ENCODE data around the gene CD8B.

CD8B gene

GRCh38 chr2:86822668-86823345 lies 38.9 kb downstream of the CD8B start:
- Histone ChIP-seq H3K36me3 (ENCODE audit: control insufficient read depth, insufficient read depth, low read length) (no peaks in the 10 kb centered on the region), H3K4me3 (replicated peaks; ENCODE audit: low read depth, low read length) (no peak overlapping the region), H3K27me3 (replicated peaks; ENCODE audit: control insufficient read depth, insufficient read depth, low read length) (no peaks in the 10 kb centered on the region; the same call in none of the 2 replicates)
- DNase-seq (ENCODE audit: extremely low read depth, insufficient read length): no peak
- no peak for TF ChIP-seq CTCF (IDR thresholded peaks at IDR 0.05; ENCODE audit: insufficient read depth, low read length, poor library complexity, severe bottlenecking)

GRCh38 chr2:86821842-86822241 lies 39.8 kb downstream of the CD8B start:
- no peak for TF ChIP-seq CTCF (IDR thresholded peaks at IDR 0.05; ENCODE audit: insufficient read depth, low read length, poor library complexity, severe bottlenecking)
- no peak for DNase-seq (ENCODE audit: extremely low read depth, insufficient read length)

GRCh38 chr2:86821306-86821705 lies 40.4 kb downstream of the CD8B start:
- Histone ChIP-seq H3K27me3 (replicated peaks; ENCODE audit: control insufficient read depth, insufficient read depth, low read length) (no peaks in the 10 kb centered on the region; the same call in none of the 2 replicates), H3K4me3 (replicated peaks; ENCODE audit: low read depth, low read length) (no peak overlapping the region), H3K36me3 (ENCODE audit: control insufficient read depth, insufficient read depth, low read length) (no peaks in the 10 kb centered on the region)
- no peak for DNase-seq (ENCODE audit: extremely low read depth, insufficient read length)
- TF ChIP-seq CTCF (IDR thresholded peaks at IDR 0.05; ENCODE audit: insufficient read depth, low read length, poor library complexity, severe bottlenecking): no peak

More at GRCh38 chr2:86821842-86822241, 39.8 kb downstream of the CD8B start:
- no peak overlapping the region for H3K4me3 ChIP-seq (replicated peaks; ENCODE audit: low read depth, low read length)
- H3K27me3 ChIP-seq (replicated peaks; ENCODE audit: control insufficient read depth, insufficient read depth, low read length): no peaks in the 10 kb centered on the region; the same call in none of the 2 replicates
- no peaks in the 10 kb centered on the region for H3K36me3 ChIP-seq (ENCODE audit: control insufficient read depth, insufficient read depth, low read length)

GRCh38 chr2:86818957-86819356 lies 42.7 kb downstream of the CD8B start:
- no peak for TF ChIP-seq CTCF (IDR thresholded peaks at IDR 0.05; ENCODE audit: insufficient read depth, low read length, poor library complexity, severe bottlenecking)

GRCh38 chr2:86818114-86818801 lies 43.4 kb downstream of the CD8B start:
- no peak overlapping the region for H3K4me3 ChIP-seq (replicated peaks; ENCODE audit: low read depth, low read length)
- H3K27me3 ChIP-seq (replicated peaks; ENCODE audit: control insufficient read depth, insufficient read depth, low read length): no peaks in the 10 kb centered on the region; the same call in none of the 2 replicates
- DNase-seq (ENCODE audit: extremely low read depth, insufficient read length): no peak
- no peak for TF ChIP-seq CTCF (IDR thresholded peaks at IDR 0.05; ENCODE audit: insufficient read depth, low read length, poor library complexity, severe bottlenecking)
- H3K36me3 ChIP-seq (ENCODE audit: control insufficient read depth, insufficient read depth, low read length): no peaks in the 10 kb centered on the region

More at GRCh38 chr2:86818957-86819356, 42.7 kb downstream of the CD8B start:
- DNase-seq (ENCODE audit: extremely low read depth, insufficient read length): no peak
- H3K4me3 ChIP-seq (replicated peaks; ENCODE audit: low read depth, low read length): no peak overlapping the region
- H3K36me3 ChIP-seq (ENCODE audit: control insufficient read depth, insufficient read depth, low read length): no peaks in the 10 kb centered on the region
- no peaks in the 10 kb centered on the region; the same call in none of the 2 replicates for H3K27me3 ChIP-seq (replicated peaks; ENCODE audit: control insufficient read depth, insufficient read depth, low read length)

Data from GM06990 (cell line).